Suprapubic skin (tissue), 4 donors: ENCODE data around the gene PTMS. TPM values are rescaled to one million over a fixed set of nuclear protein-coding genes. Genes with fewer than 3 reads are reported as not detected.
A peak's percentile ranks its signal among the peaks of the same experiment; 100 is the strongest.

Experiments used
- DNase-seq, 2 donors: peaks; one replicate each; pipeline ENCODE4 v3.0.0-alpha.2; 2019; ENCODE audit warnings: low spot score in 2 of 2
- H3K27ac ChIP-seq: fragments of 200-600 bp; sonication (generic); one replicate; pipeline ENCODE4 v1.5.1; 2019
- H3K27me3 ChIP-seq: fragments of 200-600 bp; sonication (generic); one replicate; pipeline ENCODE4 v1.5.1; 2019
- H3K36me3 ChIP-seq: fragments of 200-600 bp; sonication (generic); one replicate; pipeline ENCODE4 v1.5.1; 2019
- H3K4me1 ChIP-seq: fragments of 200-600 bp; sonication (generic); one replicate; pipeline ENCODE4 v1.5.1; 2019
- H3K4me3 ChIP-seq: fragments of 200-600 bp; sonication (generic); one replicate; pipeline ENCODE4 v1.5.1; 2019; ENCODE audit warnings: mild to moderate bottlenecking
- H3K9me3 ChIP-seq: fragments of 200-600 bp; sonication (generic); one replicate; pipeline ENCODE4 v1.5.1; 2019
- CTCF ChIP-seq, 2 donors: fragments of 200-600 bp in 1 of 2; fragments of 450-650 bp in 1 of 2; sonication (generic) in 1 of 2; IDR thresholded peaks; one replicate each; pipeline ENCODE4 v1.5.1; 2016 to 2019; ENCODE audit warnings: antibody characterized with exemption in 2 of 2, mild to moderate bottlenecking in 1 of 2, moderate library complexity in 1 of 2
- EP300 ChIP-seq: sonication (generic); formaldehyde crosslinking; IDR thresholded peaks from one replicate; pipeline ENCODE4 v1.6.1; 2017; ENCODE audit warnings: antibody characterized with exemption
- POLR2A ChIP-seq, 2 donors: fragments of 450-650 bp; IDR thresholded peaks; one replicate each; pipeline ENCODE4 v1.6.1; 2017; ENCODE audit warnings: antibody characterized with exemption in 2 of 2, mild to moderate bottlenecking in 2 of 2, moderate library complexity in 2 of 2
- POLR2AphosphoS5 ChIP-seq, 3 donors: sonication (generic); formaldehyde crosslinking; IDR thresholded peaks; one replicate each; pipeline ENCODE4 v1.6.1; 2017; ENCODE audit warnings: antibody characterized with exemption in 3 of 3
- WGBS: methylation state at CpG from one replicate; pipeline ENCODE4 v1.1.5; 2018; 5-methylcytosine and 5-hydroxymethylcytosine counted together
- total RNA-seq, 4 donors: library from RNA; depleted of rRNA; stranded (reverse); fragments of >200 nt; gene quantifications; one replicate each; pipeline ENCODE4 v1.1.0, GENCODE V29; 2016

PTMS gene
- total RNA-seq, 4 donors from 2014 or later, result 91.2 to 128 (median 99.8) TPM

GRCh38 chr12:6763380-6763779, 2.8 kb upstream of the PTMS start:
- Histone ChIP-seq H3K4me1 (peaks cover 40% of the 10 kb centered on the region), H3K36me3 (no peaks in the 10 kb centered on the region), H3K4me3 (no peak overlapping the region), H3K9me3 (no peaks in the 10 kb centered on the region), H3K27me3 (no peaks in the 10 kb centered on the region), H3K27ac (peak overlapping the region; percentile 95)
- TF ChIP-seq POLR2AphosphoS5 (IDR thresholded peaks at IDR 0.05) (no peak), CTCF (IDR thresholded peaks at IDR 0.05) (no peak), EP300 (no peak), POLR2A (IDR thresholded peaks at IDR 0.05) (no peak)
- 47% methylated on average over 4 of the region's 4 CpGs for WGBS
- DNase-seq, result no peak

- H3K9me3 ChIP-seq, result no peaks in the 10 kb centered on the region
- no peak for TF ChIP-seq EP300
- no peak for TF ChIP-seq CTCF (IDR thresholded peaks at IDR 0.05)
- no peak for TF ChIP-seq POLR2A (IDR thresholded peaks at IDR 0.05)
- TF ChIP-seq POLR2AphosphoS5 (IDR thresholded peaks at IDR 0.05), result no peak
These were observed 1.9 kb upstream of the PTMS start for GRCh38 chr12:6764011-6764828.

GRCh38 chr12:6765048-6765633, 1.0 kb upstream of the PTMS start:
- Histone ChIP-seq H3K36me3 (peaks cover 7% of the 10 kb centered on the region), H3K4me1 (peaks cover 57% of the 10 kb centered on the region), H3K9me3 (no peaks in the 10 kb centered on the region), H3K4me3 (peak overlapping the region; percentile 79), H3K27ac (peak overlapping the region; percentile 95), H3K27me3 (no peaks in the 10 kb centered on the region)
- 25% methylated on average over 7 of the region's 7 CpGs for WGBS
- no peak for DNase-seq
- TF ChIP-seq POLR2AphosphoS5 (IDR thresholded peaks at IDR 0.05) (no peak), POLR2A (IDR thresholded peaks at IDR 0.05) (no peak), CTCF (IDR thresholded peaks at IDR 0.05) (no peak), EP300 (no peak)

More at GRCh38 chr12:6764011-6764828, 1.9 kb upstream of the PTMS start:
- H3K27ac ChIP-seq, result peak overlapping the region; percentile 95
- peaks cover 48% of the 10 kb centered on the region for H3K4me1 ChIP-seq
- peak overlapping the region; percentile 37 for H3K4me3 ChIP-seq
- DNase-seq, result peak; percentile 95 to 97
- no peaks in the 10 kb centered on the region for H3K27me3 ChIP-seq
- no peaks in the 10 kb centered on the region for H3K36me3 ChIP-seq
- 4% methylated on average over 16 of the region's 16 CpGs for WGBS

- Histone ChIP-seq H3K4me1 (peaks cover 70% of the 10 kb centered on the region), H3K4me3 (peak overlapping the region; percentile 79), H3K27ac (peak overlapping the region; percentile 95), H3K27me3 (no peaks in the 10 kb centered on the region), H3K36me3 (peaks cover 19% of the 10 kb centered on the region), H3K9me3 (no peaks in the 10 kb centered on the region)
- DNase-seq, result peak; percentile 88 to 89
- WGBS, result under 1% methylated on average over 26 of the region's 88 CpGs
- no peak for TF ChIP-seq EP300
- peak in 1 of 3 donors; percentile 33 for TF ChIP-seq POLR2AphosphoS5 (IDR thresholded peaks at IDR 0.05)
- TF ChIP-seq POLR2A (IDR thresholded peaks at IDR 0.05), result no peak
- TF ChIP-seq CTCF (IDR thresholded peaks at IDR 0.05), result peak; percentile 45 to 90
These were observed 637 bp downstream of the PTMS start for GRCh38 chr12:6766651-6767349.
